K562 (cell line): ENCODE measurements around the gene RALGAPA2. TPM values are rescaled to one million over a fixed set of nuclear protein-coding genes. Genes with fewer than 3 reads are reported as not detected.

Source experiments
- ATAC-seq: fragments of 200-7000 bp; cut with Tn5 transposase; 3 replicates; pipeline ENCODE4 v1.9.1; 2020; ENCODE audit warnings: moderate library complexity
- BruUV-seq: library from RNA; stranded (reverse); fragments of 400-500 nt; replicated peaks from 2 replicates; lab custom pipeline; 2021; lab: Mats Ljungman, UMichigan
- CTCF ChIA-PET: fragments of 300-600 bp; formaldehyde crosslinking; extraction: SDS; loops from one replicate; lab custom pipeline; 2021; ENCODE audit warnings: low intra/inter-chr PET ratio; lab: Yijun Ruan, JAX
- POLR2A ChIA-PET: fragments of 300-600, 350-650 bp; sonication (Branson Sonifier 250); formaldehyde crosslinking; extraction: SDS; loops from one replicate; lab custom pipeline; 2021; ENCODE audit warnings: antibody characterized with exemption, inconsistent platforms; lab: Yijun Ruan, JAX
- DNase-seq, 4 experiments: peaks; one replicate each; pipeline versions ENCODE4 v3.0.0 to v3.0.0-alpha.2; 2011 to 2018; ENCODE audit warnings: low spot score in 3 of 4, mixed read lengths in 3 of 4; ENCODE audit errors: extremely low read depth in 1 of 4
- FAIRE-seq: peaks from 2 replicates; lab custom pipeline; 2011; peaks lifted over from hg19 to GRCh38; lab: Jason Lieb, UNC
- H2AFZ ChIP-seq: 2 replicates; pipeline ENCODE4 v1.6.0; 2011; ENCODE audit warnings: low read depth, low read length, control low read depth, inconsistent platforms
- H3K27ac ChIP-seq: fragments of 200-600 bp; 3 replicates; pipeline ENCODE4 v1.8.0; 2011; ENCODE audit warnings: low read depth, mild to moderate bottlenecking, control low read depth, inconsistent platforms, low read length, moderate library complexity, mixed read lengths; ENCODE audit errors: extremely low read depth
- H3K27me3 ChIP-seq, 2 experiments: fragments of 300-600 bp in 1 of 2; 2 replicates in 1 of 2; 3 replicates in 1 of 2; pipeline versions ENCODE4 v1.6.0 to v1.8.0; 2011; ENCODE audit warnings: inconsistent platforms in 2 of 2, low read length in 2 of 2, mild to moderate bottlenecking in 1 of 2, mixed read lengths in 1 of 2, moderate library complexity in 1 of 2; ENCODE audit not compliant: control insufficient read depth in 2 of 2, insufficient read depth in 2 of 2
- H3K36me3 ChIP-seq: fragments of 300-600 bp; 3 replicates; pipeline ENCODE4 v1.8.0; 2011; ENCODE audit warnings: mild to moderate bottlenecking, low read length, inconsistent platforms; ENCODE audit not compliant: control insufficient read depth, insufficient read depth
- H3K4me1 ChIP-seq, 2 experiments: fragments of 200-600 bp in 1 of 2; replicated peaks in 1 of 2; 2 replicates in 1 of 2; 3 replicates in 1 of 2; pipeline versions ENCODE4 v1.5.1 to v1.8.0; 2011; ENCODE audit warnings: inconsistent platforms in 2 of 2, low read length in 2 of 2, mild to moderate bottlenecking in 1 of 2, mixed read lengths in 1 of 2, moderate library complexity in 1 of 2; ENCODE audit not compliant: control insufficient read depth in 2 of 2, insufficient read depth in 2 of 2
- H3K4me2 ChIP-seq: 2 replicates; pipeline ENCODE4 v1.6.1; 2011; ENCODE audit warnings: low read length, control low read depth, inconsistent platforms, mixed read lengths; ENCODE audit not compliant: insufficient read depth
- H3K4me3 ChIP-seq: fragments of 200-600 bp; sonication (generic), shearing (Covaris generic); 2 replicates; pipeline ENCODE4 v1.5.1; 2016; ENCODE audit warnings: control low read depth, inconsistent platforms
- H3K79me2 ChIP-seq: fragments of 200-600 bp; 3 replicates; pipeline ENCODE4 v1.8.0; 2011; ENCODE audit warnings: low read length, inconsistent platforms; ENCODE audit not compliant: control insufficient read depth, insufficient read depth
- H3K9ac ChIP-seq, 2 experiments: 2 replicates each; pipeline versions ENCODE4 v1.6.0 to v1.6.1; 2011; ENCODE audit warnings: low read depth in 2 of 2, low read length in 2 of 2, control low read depth in 1 of 2, inconsistent platforms in 1 of 2, mild to moderate bottlenecking in 1 of 2, mixed read lengths in 1 of 2; ENCODE audit not compliant: insufficient read depth in 1 of 2
- H3K9me1 ChIP-seq: one replicate; pipeline ENCODE4 v1.6.0; 2011; ENCODE audit warnings: inconsistent platforms, mild to moderate bottlenecking, low read length, moderate library complexity; ENCODE audit not compliant: control insufficient read depth, insufficient read depth
- H3K9me3 ChIP-seq: replicated peaks from 2 replicates; pipeline ENCODE4 v1.5.1; 2011; ENCODE audit warnings: low read depth, low read length, inconsistent platforms; ENCODE audit not compliant: control insufficient read depth, insufficient read depth
- H4K20me1 ChIP-seq: replicated peaks from 2 replicates; pipeline ENCODE4 v1.6.1; 2011; ENCODE audit warnings: low read length, inconsistent platforms, mixed read lengths; ENCODE audit not compliant: control insufficient read depth, insufficient read depth
- C11orf30 ChIP-seq: fragments of 450-650 bp; IDR thresholded peaks from 2 replicates; pipeline ENCODE4 v1.6.1; 2016; ENCODE audit warnings: low read depth, mild to moderate bottlenecking
- CBX1 ChIP-seq: sonication (generic); IDR thresholded peaks from 2 replicates; pipeline ENCODE4 v1.6.1; 2016; ENCODE audit warnings: antibody characterized with exemption, low read depth, mild to moderate bottlenecking
- CEBPG ChIP-seq, 3 experiments: fragments of 200-800 bp in 1 of 3; sonication (Bioruptor generic) in 1 of 3; sonication (generic) in 1 of 3; formaldehyde crosslinking in 1 of 3; IDR thresholded peaks in 2 of 3; conservative IDR thresholded peaks in 1 of 3; 2 replicates each; pipeline versions ENCODE4 v1.6.1 to v1.8.0; 2016 to 2022; ENCODE audit warnings: missing compliant biosample characterization in 2 of 3, missing genetic modification characterization in 2 of 3, mild to moderate bottlenecking in 1 of 3, missing genetic modification reagents in 1 of 3
- CHAMP1 ChIP-seq: fragments of 450-650 bp; IDR thresholded peaks from 2 replicates; pipeline ENCODE4 v1.6.1; 2016; ENCODE audit warnings: mild to moderate bottlenecking
- NKRF ChIP-seq: fragments of 450-650 bp; IDR thresholded peaks from 2 replicates; pipeline ENCODE4 v1.6.1; 2016; ENCODE audit warnings: borderline replicate concordance
- PHB ChIP-seq: fragments of 250-450 bp; sonication (Bioruptor Pico); IDR thresholded peaks from 2 replicates; pipeline ENCODE4 v1.5.0; 2021
- PTBP1 ChIP-seq: fragments of 200-400 bp; formaldehyde crosslinking; IDR thresholded peaks from 2 replicates; pipeline ENCODE4 v1.6.1; 2017; ENCODE audit warnings: low read depth, low read length
- PURB ChIP-seq: sonication (generic); formaldehyde crosslinking; IDR thresholded peaks from 2 replicates; pipeline ENCODE4 v1.9.0; 2021; ENCODE audit warnings: low read depth, mild to moderate bottlenecking, missing genetic modification reagents
- SIX5 ChIP-seq, 2 experiments: IDR thresholded peaks; 2 replicates each; pipeline ENCODE4 v1.6.1; 2011; ENCODE audit warnings: low read length in 2 of 2, borderline replicate concordance in 1 of 2, low read depth in 1 of 2, mild to moderate bottlenecking in 1 of 2, moderate library complexity in 1 of 2; ENCODE audit not compliant: insufficient read depth in 1 of 2
- SNIP1 ChIP-seq: fragments of 450-650 bp; IDR thresholded peaks from 2 replicates; pipeline ENCODE4 v1.7.1; 2017; ENCODE audit warnings: low read depth, mild to moderate bottlenecking
- TFE3 ChIP-seq: fragments of 450-650 bp; formaldehyde crosslinking; IDR thresholded peaks from 2 replicates; pipeline ENCODE4 v1.4.0; 2020; ENCODE audit warnings: mild to moderate bottlenecking, mixed read lengths
- TRIM24 ChIP-seq, 2 experiments: fragments of 450-650 bp; IDR thresholded peaks; 2 replicates each; pipeline ENCODE4 v1.6.1; 2016
- ZBTB7A ChIP-seq: IDR thresholded peaks from 2 replicates; pipeline ENCODE4 v1.6.1; 2011; ENCODE audit warnings: low read depth, mild to moderate bottlenecking, low read length, moderate library complexity, borderline replicate concordance; ENCODE audit not compliant: control insufficient read depth
- ZFP36 ChIP-seq: fragments of 150-350 bp; IDR thresholded peaks from 2 replicates; pipeline ENCODE4 v1.6.1; 2018; ENCODE audit warnings: low read length, low read depth; ENCODE audit not compliant: partially characterized antibody
- ZNF232 ChIP-seq: sonication (generic); formaldehyde crosslinking; IDR thresholded peaks from 2 replicates; pipeline ENCODE4 v1.8.0; 2022; ENCODE audit warnings: mild to moderate bottlenecking, missing genetic modification reagents
- ZNF311 ChIP-seq: fragments of 250-450 bp; sonication (Bioruptor Pico); IDR thresholded peaks from 2 replicates; pipeline ENCODE4 v1.4.0; 2020; ENCODE audit warnings: mild to moderate bottlenecking, moderate library complexity
- ZNF79 ChIP-seq: fragments of 250-450 bp; sonication (Bioruptor Pico); IDR thresholded peaks from 2 replicates; pipeline ENCODE4 v1.4.0; 2020; ENCODE audit warnings: low read depth, mild to moderate bottlenecking, moderate library complexity
- WGBS: fragments of 100-300 bp; shearing (Covaris generic); methylation state at CpG from one replicate; pipeline ENCODE4 v1.1.6; 2016; ENCODE audit warnings: low coverage, mixed read lengths; ENCODE audit not compliant: insufficient coverage; ENCODE audit errors: missing lambda C conversion rate; 5-methylcytosine and 5-hydroxymethylcytosine counted together
- in situ Hi-C: fragments of 300-500 bp; cut with MboI; formaldehyde crosslinking; loops from 4 replicates; pipeline ENCODE4 v1.15.0; 2018; ENCODE audit warnings: inconsistent platforms, mixed read lengths
- intact Hi-C: fragments of 100-400 bp; cut with micrococcal nuclease; formaldehyde crosslinking; loops from 2 replicates; pipeline ENCODE4 v1.14.2; 2022
- polyA plus RNA-seq, 8 experiments: library from polyadenylated mRNA; depleted of rRNA in 4 of 8; stranded (reverse) in 5 of 8; unstranded in 3 of 8; fragments of >200 nt; fragmentation: Nextera tagmentation in 2 of 8; fragmentation: Illumina TruSeq in 1 of 8; extraction: Ambion mirVana in 2 of 8; extraction: Trizol in 1 of 8; gene quantifications; 2 replicates each; pipeline versions ENCODE4 v1.2.1 to v1.2.3, GENCODE V29; 2011 to 2014; ENCODE audit warnings: inconsistent platforms in 1 of 8, missing spikeins in 1 of 8
- total RNA-seq, 7 experiments: library from RNA; depleted of rRNA in 6 of 7; stranded (reverse); fragments of >200 nt in 6 of 7; fragmentation: Illumina TruSeq in 2 of 7; extraction: Trizol in 2 of 7; gene quantifications; 2 replicates each; pipeline versions ENCODE4 v1.2.1 to v1.2.3, GENCODE V29; 2011 to 2021; ENCODE audit warnings: low replicate concordance in 1 of 7

Gene RALGAPA2
- total and polyA plus RNA-seq, 9 of the 15 experiments (the other 6 are each of a cell fraction or from before 2014, with no cell fraction given): 0.35 to 2.7 (median 1.4) TPM

GRCh38 chr20:20614391-20614790 lies 98.1 kb downstream of the RALGAPA2 start (continued):
- TF ChIP-seq ZNF232 (CRISPR knock-in tag) (no peak), PTBP1 (no peak), ZNF311 (CRISPR knock-in tag) (no peak), ZBTB7A (no peak), ZFP36 (no peak), SNIP1 (no peak), PHB (CRISPR knock-in tag) (no peak), CBX1 (no peak), PURB (CRISPR knock-in tag) (no peak)

GRCh38 chr20:20612251-20612650 lies 100.2 kb downstream of the RALGAPA2 start:
- H2AFZ ChIP-seq: no peak overlapping the region
- ATAC-seq: no peak
- TF ChIP-seq CEBPG (CRISPR knock-in tag; IDR thresholded peaks at IDR 0.05) (no peak), CEBPG (tag; conservative IDR thresholded peaks at IDR 0.05 in 1 of 2, IDR thresholded peaks at IDR 0.05 in 1 of 2) (no peak), CHAMP1 (no peak), SIX5 (IDR thresholded peaks at IDR 0.05; ENCODE audit: borderline replicate concordance in 1 of 2, insufficient read depth in 1 of 2, low read depth in 1 of 2, low read length in 2 of 2) (no peak), NKRF (no peak), ZNF311 (CRISPR knock-in tag) (no peak), ZNF79 (CRISPR knock-in tag) (no peak), TRIM24 (IDR thresholded peaks at IDR 0.05) (no peak), C11orf30 (no peak), TFE3 (CRISPR knock-in tag) (no peak)

More at GRCh38 chr20:20612251-20612650, 100.2 kb downstream of the RALGAPA2 start:
- intact Hi-C loops (no loop called here), in situ Hi-C loops (no loop called here)
- Histone ChIP-seq H3K27ac (no peak overlapping the region), H3K4me3 (no peak overlapping the region), H3K36me3 (no peaks in the 10 kb centered on the region), H4K20me1 (no peaks in the 10 kb centered on the region), H3K9me1 (no peaks in the 10 kb centered on the region), H3K4me1 (no peaks in the 10 kb centered on the region; a peak in 1 of 5 replicates), H3K9me3 (no peaks in the 10 kb centered on the region), H3K79me2 (no peaks in the 10 kb centered on the region), H3K27me3 (peaks cover 0 to 3% of the 10 kb centered on the region in 2 experiments; a peak in 1 of 5 replicates), H3K4me2 (no peak overlapping the region), H3K9ac (no peak overlapping the region)
- no peak for DNase-seq
- FAIRE-seq: no peak
- no TSS peak for BruUV-seq
- CTCF ChIA-PET: no interaction called here
- POLR2A ChIA-PET: no interaction called here
- 8% methylated on average over 2 of the region's 2 CpGs for WGBS
